Coronary artery (tissue), 2 donors: ENCODE measurements around the gene PCF11.

Source experiments
- DNase-seq: peaks from one replicate; pipeline ENCODE4 v3.0.0-alpha.2; 2017; ENCODE audit warnings: low spot score
- H3K27ac ChIP-seq, 2 donors: fragments of 200-600 bp; sonication (generic); one replicate each; pipeline ENCODE4 v1.5.1; 2016 to 2019
- H3K4me3 ChIP-seq: fragments of 200-600 bp; sonication (generic); 2 replicates; pipeline ENCODE4 v1.5.1; 2016; ENCODE audit warnings: mild to moderate bottlenecking, moderate library complexity
- TF ChIP-seq, protein P1 (sequence below): fragments of 200-600 bp; sonication (generic); IDR thresholded peaks from one replicate; pipeline ENCODE4 v1.5.1; 2019; ENCODE audit warnings: antibody characterized with exemption

PCF11 gene

DNA sequence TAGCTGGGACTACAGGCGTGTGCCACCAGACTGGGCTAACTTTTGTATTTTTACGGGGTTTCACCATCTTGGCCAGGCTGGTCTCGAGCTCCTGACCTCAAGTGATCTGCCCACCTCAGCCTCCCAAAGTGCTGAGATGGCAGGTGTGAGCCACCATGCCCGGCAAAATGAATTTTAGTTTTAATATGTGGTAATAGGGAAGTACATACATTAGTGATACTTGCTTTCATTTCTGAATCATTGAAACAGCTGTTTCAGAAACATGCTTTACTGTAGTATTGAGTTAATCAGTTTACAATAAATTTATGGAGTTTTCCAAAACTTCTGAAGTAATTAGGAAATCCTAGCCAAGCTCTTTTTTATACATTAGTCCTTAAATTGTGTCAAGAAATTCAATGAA is 15.6 kb downstream of the PCF11 start:
- TF ChIP-seq, protein P1, sequence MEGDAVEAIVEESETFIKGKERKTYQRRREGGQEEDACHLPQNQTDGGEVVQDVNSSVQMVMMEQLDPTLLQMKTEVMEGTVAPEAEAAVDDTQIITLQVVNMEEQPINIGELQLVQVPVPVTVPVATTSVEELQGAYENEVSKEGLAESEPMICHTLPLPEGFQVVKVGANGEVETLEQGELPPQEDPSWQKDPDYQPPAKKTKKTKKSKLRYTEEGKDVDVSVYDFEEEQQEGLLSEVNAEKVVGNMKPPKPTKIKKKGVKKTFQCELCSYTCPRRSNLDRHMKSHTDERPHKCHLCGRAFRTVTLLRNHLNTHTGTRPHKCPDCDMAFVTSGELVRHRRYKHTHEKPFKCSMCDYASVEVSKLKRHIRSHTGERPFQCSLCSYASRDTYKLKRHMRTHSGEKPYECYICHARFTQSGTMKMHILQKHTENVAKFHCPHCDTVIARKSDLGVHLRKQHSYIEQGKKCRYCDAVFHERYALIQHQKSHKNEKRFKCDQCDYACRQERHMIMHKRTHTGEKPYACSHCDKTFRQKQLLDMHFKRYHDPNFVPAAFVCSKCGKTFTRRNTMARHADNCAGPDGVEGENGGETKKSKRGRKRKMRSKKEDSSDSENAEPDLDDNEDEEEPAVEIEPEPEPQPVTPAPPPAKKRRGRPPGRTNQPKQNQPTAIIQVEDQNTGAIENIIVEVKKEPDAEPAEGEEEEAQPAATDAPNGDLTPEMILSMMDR = no peak
- Histone ChIP-seq H3K4me3 (peak overlapping the region; percentile 55), H3K27ac (no peak overlapping the region)
- DNase-seq = no peak

DNA sequence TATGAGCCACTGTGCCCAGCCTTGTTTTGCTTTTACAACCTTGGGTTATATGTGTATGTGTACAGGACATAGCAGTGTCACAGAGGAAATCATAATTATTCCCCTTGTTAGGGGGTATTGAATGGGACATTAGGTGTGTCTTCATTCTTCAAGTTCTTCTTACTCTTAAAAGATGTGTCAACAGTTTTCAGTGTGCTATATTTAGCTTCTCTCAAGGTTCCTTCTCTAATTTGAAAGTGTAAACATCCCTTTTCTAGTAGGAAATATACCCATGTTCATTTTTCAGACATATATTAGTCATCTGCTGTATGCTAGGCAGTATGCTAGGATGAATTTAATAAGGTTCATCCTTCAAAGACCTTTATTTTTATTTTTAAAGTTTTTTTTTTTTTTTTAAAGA is 17.1 kb downstream of the PCF11 start:
- DNase-seq = no peak
- TF ChIP-seq, protein P1 = no peak
- H3K4me3 ChIP-seq = peak overlapping the region; percentile 3
- no peak overlapping the region for H3K27ac ChIP-seq

DNA sequence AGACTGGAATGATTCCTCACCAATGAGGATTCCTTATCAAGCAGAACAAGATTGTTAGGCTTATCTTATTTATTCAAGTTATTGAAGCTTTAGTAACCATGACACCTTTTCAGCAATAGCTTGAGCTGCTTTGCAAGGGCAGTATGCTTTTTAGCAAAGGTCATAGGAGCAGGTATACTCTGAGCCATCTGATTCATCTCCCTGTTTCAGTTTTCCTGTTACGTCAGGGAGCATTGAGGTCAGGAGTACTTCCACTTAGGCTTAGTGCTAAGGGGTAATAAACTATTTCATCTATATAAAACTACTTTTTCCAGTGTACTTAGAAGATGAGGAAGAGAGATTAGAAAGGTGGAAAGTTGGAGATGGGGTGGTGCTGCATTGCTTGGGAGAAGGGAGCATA is 18.9 kb downstream of the PCF11 start:
- no peak overlapping the region for H3K27ac ChIP-seq
- DNase-seq = no peak
- TF ChIP-seq, protein P1 = no peak
- no peak overlapping the region for H3K4me3 ChIP-seq

DNA sequence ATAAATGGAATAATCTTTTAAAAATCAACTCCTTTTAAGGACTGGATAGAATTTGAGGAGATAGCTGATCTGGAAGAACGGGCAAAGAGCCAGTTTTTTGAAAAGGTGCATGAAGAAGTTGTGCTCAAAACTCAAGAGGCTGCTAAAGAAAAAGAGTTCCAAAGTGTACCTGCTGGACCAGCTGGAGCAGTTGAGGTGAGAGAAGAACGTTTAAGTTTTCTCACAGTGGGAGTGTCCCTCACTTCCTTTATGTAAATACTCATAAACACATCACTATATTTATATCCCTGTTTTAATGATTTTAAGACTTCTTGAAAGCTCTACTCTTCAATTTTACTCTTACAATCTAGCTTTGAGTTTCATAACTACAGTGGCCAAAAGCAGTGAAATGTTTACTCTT is 24.9 kb downstream of the PCF11 start:
- H3K4me3 ChIP-seq = no peak overlapping the region
- no peak overlapping the region for H3K27ac ChIP-seq
- TF ChIP-seq, protein P1 = no peak
- no peak for DNase-seq

DNA sequence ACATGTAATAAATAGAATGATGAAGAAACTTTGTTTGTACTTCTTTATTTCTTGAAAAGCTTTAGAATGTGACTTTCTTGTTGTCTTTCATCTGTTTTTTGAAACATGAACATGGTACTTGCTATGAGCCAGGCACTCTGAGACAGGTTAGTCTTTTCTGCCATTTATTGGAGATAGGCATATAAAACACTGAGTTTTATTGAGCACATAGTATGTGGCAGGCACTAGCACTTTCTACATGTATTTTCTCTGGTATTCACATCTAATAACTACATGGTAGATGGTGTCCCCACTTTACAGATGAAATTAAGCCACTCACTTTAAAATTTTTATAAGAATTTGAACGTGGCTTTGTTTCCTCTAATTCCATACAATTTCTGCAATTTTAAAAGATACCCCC is 28.8 kb downstream of the PCF11 start:
- Histone ChIP-seq H3K4me3 (no peak overlapping the region), H3K27ac (no peak overlapping the region)
- no peak for DNase-seq
- TF ChIP-seq, protein P1 = no peak

DNA sequence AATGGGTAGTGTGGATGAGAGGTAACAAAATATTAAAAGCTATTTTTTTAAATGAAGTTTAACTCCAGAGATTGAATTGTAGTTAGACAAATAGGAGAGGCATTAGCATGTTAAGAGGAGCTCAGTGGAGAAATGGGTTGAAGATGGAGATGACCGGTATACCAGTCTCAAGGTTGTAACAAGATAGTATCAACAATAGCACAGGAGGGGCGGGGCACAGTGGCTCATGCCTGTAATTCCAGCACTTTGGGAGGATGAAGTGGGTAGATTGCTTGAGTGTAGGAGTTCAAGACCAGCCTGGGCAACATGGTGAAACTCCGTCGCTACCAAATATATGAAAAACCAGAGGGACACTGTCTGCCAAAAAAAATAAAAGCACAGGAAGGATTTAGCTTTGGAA is 30.5 kb downstream of the PCF11 start:
- Histone ChIP-seq H3K27ac (no peak overlapping the region), H3K4me3 (no peak overlapping the region)
- TF ChIP-seq, protein P1 = no peak
- no peak for DNase-seq

DNA sequence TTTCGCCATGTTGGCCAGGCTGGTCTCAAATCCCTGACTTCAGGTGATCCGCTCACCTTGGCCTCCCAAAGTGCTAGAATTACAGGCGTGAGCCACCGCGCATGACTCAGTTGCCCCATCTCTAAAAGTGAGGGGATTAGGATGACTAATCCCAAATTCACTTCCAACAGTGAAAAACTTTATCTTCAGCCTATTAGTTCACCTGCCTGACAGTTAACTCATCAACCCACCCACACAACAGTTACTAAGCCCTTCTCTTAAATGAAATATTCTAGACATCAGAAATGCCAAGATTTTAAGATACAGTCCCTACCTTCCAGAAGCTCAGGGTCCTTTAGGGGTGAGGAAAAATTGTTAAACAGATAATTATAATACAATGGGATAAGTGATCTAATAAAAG is 34.6 kb downstream of the PCF11 start:
- TF ChIP-seq, protein P1 = no peak
- DNase-seq = no peak
- no peak overlapping the region for H3K27ac ChIP-seq
- no peak overlapping the region for H3K4me3 ChIP-seq
